Stomach smooth muscle (tissue), 2 donors: Measurements from ENCODE around the gene IL17RD.

Experiments
- H3K27ac ChIP-seq: one replicate; pipeline ENCODE4 v1.7.0; 2013; ENCODE audit warnings: mild to moderate bottlenecking, low read length, inconsistent platforms
- H3K27me3 ChIP-seq, 2 donors: one replicate each; pipeline ENCODE4 v1.7.0; 2013; ENCODE audit warnings: low read length in 2 of 2; ENCODE audit not compliant: insufficient read depth in 2 of 2, control insufficient read depth in 1 of 2
- H3K36me3 ChIP-seq, 2 donors: one replicate each; pipeline ENCODE4 v1.7.0; 2013; ENCODE audit warnings: low read length in 2 of 2; ENCODE audit not compliant: control insufficient read depth in 2 of 2, insufficient read depth in 2 of 2
- H3K4me1 ChIP-seq: one replicate; pipeline ENCODE4 v1.7.0; 2013; ENCODE audit warnings: low read length; ENCODE audit not compliant: control insufficient read depth, insufficient read depth
- H3K4me3 ChIP-seq, 2 donors: one replicate each; pipeline ENCODE4 v1.7.0; 2013; ENCODE audit warnings: low read length in 2 of 2
- H3K9ac ChIP-seq, 2 donors: one replicate each; pipeline ENCODE4 v1.7.0; 2013; ENCODE audit warnings: low read length in 2 of 2, mild to moderate bottlenecking in 1 of 2
- H3K9me3 ChIP-seq, 2 donors: one replicate each; pipeline ENCODE4 v1.7.0; 2013; ENCODE audit warnings: low read length in 2 of 2; ENCODE audit not compliant: control insufficient read depth in 2 of 2
- donor health status: healthy.
- donor health status: Pancreatic carcinoma.

Gene IL17RD

DNA sequence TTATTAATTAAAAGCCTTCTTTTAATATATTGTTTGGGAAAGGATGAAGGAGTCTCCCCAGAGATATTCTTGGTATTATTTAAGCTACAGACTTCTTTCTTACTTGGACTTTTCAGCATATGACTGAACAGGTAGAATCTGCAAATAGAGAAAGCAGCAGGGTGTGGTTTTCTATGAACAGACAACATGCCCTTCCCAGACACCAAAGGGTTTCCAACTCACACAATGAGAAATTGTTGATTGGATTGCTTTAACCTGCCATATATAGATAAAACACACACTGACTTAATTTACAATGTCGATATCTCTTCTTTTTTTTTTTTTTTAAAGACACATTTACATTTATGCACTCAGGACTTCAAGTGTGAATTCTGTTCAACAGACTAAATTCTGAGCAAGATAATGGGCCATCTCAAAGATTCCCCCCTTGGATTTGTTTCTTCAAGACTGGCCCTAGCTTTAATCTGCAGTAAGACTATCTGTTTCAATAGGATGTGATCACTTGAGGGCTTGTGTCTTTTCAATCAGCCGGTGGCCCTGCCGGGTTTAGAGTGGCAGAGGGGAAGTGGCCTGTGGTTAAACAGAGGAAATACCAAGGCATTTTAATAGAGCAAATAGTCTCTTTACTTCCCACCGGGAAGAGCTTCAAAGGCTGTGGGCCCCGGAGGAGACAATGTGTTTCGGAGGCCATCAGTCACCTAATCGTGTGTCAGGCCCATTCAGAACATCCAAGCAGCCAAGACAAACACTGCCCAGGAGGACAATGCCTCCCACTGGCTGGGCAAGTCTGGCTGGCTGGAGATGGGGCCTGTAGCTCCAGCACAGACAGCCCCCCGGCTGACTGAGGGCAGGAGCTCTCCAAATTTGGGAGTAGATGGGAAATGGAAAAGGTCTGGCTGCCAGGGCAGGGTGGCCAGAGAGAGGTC is 6.1 kb downstream of the IL17RD start:
- Histone ChIP-seq H3K9me3 (no peaks in the 10 kb centered on the region), H3K27me3 (no peaks in the 10 kb centered on the region), H3K9ac (no peak overlapping the region), H3K36me3 (no peaks in the 10 kb centered on the region), H3K4me3 (no peak overlapping the region), H3K27ac (no peak overlapping the region), H3K4me1 (peaks cover 36% of the 10 kb centered on the region)

DNA sequence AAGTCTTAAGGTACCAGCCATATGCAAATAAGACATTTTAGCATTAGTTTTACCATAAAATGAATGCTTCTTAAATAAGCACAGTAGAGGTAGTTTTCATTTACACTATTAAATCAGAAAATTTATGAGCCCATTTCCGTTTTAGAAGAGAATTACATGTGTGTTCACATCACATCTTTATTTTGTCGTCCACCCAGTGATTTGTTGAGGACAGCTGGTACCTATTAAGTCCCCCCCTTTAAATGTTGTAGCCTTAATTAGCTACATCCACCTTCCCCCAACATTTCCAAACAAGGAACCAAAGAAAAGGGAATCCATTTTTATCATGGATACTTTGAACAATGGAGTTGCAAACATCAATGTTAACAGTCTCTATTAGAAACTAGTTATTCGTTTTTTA is 6.8 kb downstream of the IL17RD start:
- no peak overlapping the region for H3K4me3 ChIP-seq
- H3K9me3 ChIP-seq = no peaks in the 10 kb centered on the region
- H3K27ac ChIP-seq = no peak overlapping the region
- H3K4me1 ChIP-seq = peaks cover 32% of the 10 kb centered on the region
- no peaks in the 10 kb centered on the region for H3K27me3 ChIP-seq
- no peak overlapping the region for H3K9ac ChIP-seq
- H3K36me3 ChIP-seq = no peaks in the 10 kb centered on the region

DNA sequence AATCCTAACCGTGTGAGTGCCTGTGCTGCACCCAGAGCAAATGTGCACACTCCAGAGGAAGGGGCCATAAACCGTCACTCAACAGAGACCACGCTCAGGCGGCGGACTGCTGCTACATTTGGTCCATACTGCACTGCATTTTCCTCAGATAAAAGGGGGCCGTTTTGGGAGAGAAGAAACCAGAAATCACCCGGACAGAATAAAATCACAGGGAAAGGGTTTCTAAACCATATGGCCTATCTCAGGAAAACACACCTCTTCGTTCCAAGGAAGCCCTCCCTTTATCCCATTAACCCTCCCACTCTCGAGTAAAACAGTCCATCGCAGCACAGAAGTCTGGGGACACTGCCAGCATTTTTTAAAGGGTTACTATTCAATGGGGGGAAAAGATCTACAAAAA is 7.6 kb downstream of the IL17RD start:
- Histone ChIP-seq H3K4me1 (peaks cover 25% of the 10 kb centered on the region), H3K27ac (no peak overlapping the region)

DNA sequence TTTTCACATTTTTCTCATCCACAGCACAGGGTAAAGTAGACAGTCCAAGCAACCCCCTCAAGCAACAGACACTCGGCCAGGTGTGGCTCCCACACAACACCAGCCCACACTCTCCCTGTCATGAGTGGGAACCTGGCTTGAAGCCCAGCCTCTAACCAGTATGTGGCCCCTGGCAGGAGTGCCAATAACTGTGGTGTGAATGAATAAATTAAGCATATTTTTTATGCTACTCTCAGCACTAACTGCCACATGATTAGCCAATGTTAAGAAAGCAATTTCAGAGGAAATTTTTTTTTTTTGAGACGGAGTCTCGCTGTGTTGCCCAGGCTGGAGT is 9.9 kb downstream of the IL17RD start:
- H3K9me3 ChIP-seq = no peaks in the 10 kb centered on the region
- H3K36me3 ChIP-seq = no peaks in the 10 kb centered on the region
- no peak overlapping the region for H3K4me3 ChIP-seq
- H3K9ac ChIP-seq = no peak overlapping the region
- no peak overlapping the region for H3K27ac ChIP-seq
- no peaks in the 10 kb centered on the region for H3K27me3 ChIP-seq
- H3K4me1 ChIP-seq = peaks cover 20% of the 10 kb centered on the region

More for the DNA sequence above, 7.6 kb downstream of the IL17RD start:
- H3K9ac ChIP-seq = no peak overlapping the region
- no peaks in the 10 kb centered on the region for H3K36me3 ChIP-seq
- H3K27me3 ChIP-seq = no peaks in the 10 kb centered on the region
- no peaks in the 10 kb centered on the region for H3K9me3 ChIP-seq
- H3K4me3 ChIP-seq = peak overlapping the region in 1 of 2 donors; percentile 8

- no peak overlapping the region for H3K27ac ChIP-seq
- no peak overlapping the region for H3K4me3 ChIP-seq
- no peaks in the 10 kb centered on the region for H3K27me3 ChIP-seq
- peaks cover 18% of the 10 kb centered on the region for H3K4me1 ChIP-seq
- no peaks in the 10 kb centered on the region for H3K36me3 ChIP-seq
- no peak overlapping the region for H3K9ac ChIP-seq
- H3K9me3 ChIP-seq = no peaks in the 10 kb centered on the region
Measured at GRCh38 chr3:57154470-57155309, 10.5 kb downstream of the IL17RD start.

- Histone ChIP-seq H3K27ac (peak overlapping the region; percentile 55), H3K27me3 (no peaks in the 10 kb centered on the region), H3K9me3 (no peaks in the 10 kb centered on the region), H3K36me3 (no peaks in the 10 kb centered on the region), H3K4me3 (peak overlapping the region in 1 of 2 donors; percentile 52), H3K9ac (peak overlapping the region in 1 of 2 donors; percentile 7), H3K4me1 (peaks cover 16% of the 10 kb centered on the region)
Measured at GRCh38 chr3:57152151-57153143, 12.7 kb downstream of the IL17RD start.

DNA sequence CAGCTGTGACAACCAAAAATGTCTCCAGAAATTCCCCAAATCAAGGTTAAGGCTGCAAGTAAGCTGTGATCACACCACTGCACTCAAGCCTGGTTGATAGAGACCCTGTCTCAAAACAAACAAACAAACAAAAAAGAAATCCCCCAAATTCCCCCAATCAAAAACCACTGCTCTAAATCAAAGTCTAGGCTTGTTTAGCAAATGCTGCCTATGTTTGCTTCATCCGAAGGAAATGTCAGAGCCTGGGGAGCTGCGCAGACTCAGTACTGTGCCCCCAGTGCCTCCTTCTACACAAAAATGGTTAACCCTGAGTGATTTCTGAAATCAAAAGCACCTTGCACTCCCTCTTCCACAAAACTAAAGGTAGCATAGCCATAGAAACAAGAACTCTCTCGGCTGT is 13.4 kb downstream of the IL17RD start:
- Histone ChIP-seq H3K36me3 (no peaks in the 10 kb centered on the region), H3K27me3 (no peaks in the 10 kb centered on the region), H3K27ac (peak overlapping the region; percentile 55), H3K4me1 (peaks cover 12% of the 10 kb centered on the region), H3K4me3 (peak overlapping the region in 1 of 2 donors; percentile 52), H3K9me3 (no peaks in the 10 kb centered on the region), H3K9ac (no peak overlapping the region)

DNA sequence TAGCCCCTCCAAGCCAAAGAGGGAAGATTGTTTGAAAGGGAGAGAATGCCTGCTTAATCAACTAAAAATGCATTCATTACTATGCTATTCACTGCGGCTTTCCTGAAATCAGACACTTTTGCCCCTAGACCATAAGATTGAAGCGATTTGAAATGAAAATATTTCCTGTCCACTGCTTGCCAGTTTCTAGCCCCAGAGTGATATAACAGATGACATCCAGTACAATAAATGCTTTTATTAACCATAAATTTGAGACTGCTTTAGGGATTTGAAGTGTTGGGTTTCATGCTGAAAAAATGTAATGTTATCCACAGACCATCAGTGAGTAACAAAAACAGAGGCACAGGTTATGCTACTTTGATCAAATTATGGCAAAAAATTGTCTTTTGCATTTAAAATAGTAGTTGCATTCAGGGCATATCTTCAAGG is 14.1 kb downstream of the IL17RD start:
- H3K9ac ChIP-seq = no peak overlapping the region
- H3K9me3 ChIP-seq = no peaks in the 10 kb centered on the region
- peaks cover 12% of the 10 kb centered on the region for H3K4me1 ChIP-seq
- H3K4me3 ChIP-seq = no peak overlapping the region
- H3K27me3 ChIP-seq = no peaks in the 10 kb centered on the region
- no peak overlapping the region for H3K27ac ChIP-seq
- no peaks in the 10 kb centered on the region for H3K36me3 ChIP-seq

DNA sequence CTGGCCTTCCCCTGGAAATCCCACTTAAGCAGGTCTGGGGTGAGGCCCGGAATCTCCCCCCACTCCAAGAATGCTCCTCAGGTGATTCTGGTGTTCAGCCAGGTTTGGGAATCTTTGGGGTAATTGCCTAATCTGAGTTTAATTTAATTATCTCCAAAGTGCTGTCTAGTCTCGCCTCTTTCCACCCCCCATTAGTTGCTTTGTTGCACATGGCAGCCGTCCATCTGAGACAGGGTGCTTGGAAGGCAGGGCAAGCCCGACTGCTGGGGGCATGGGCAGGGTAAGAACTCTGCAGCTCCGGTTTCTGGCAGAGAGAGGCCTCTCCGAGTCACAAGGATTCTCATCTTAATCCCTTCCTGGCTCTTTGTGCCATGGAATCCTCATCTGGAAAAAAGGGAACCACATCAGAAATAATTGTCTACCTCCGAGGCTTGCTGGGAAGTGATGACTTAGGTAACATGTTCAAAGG is 15.0 kb downstream of the IL17RD start:
- Histone ChIP-seq H3K9ac (no peak overlapping the region), H3K27ac (no peak overlapping the region), H3K9me3 (no peaks in the 10 kb centered on the region), H3K4me3 (no peak overlapping the region), H3K27me3 (no peaks in the 10 kb centered on the region), H3K36me3 (no peaks in the 10 kb centered on the region), H3K4me1 (peaks cover 11% of the 10 kb centered on the region)

DNA sequence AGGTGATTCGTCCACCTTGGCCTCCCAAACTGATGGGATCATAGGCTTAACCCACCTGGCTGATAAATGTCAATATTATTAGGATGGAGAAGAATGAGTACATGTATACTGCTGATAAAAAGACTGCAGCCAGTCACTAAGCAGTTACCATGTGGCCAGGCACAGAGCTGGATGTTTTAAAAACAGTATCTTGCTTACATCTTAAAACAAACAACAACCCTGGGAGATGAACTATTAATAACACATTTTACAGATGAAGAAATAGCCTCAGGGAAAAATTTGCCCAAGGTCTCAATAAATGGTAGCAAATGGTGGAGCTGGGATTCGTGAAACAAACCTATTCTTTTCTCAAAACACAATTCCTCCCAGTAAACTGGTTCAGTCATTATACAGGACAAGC is 18.1 kb downstream of the IL17RD start:
- no peaks in the 10 kb centered on the region for H3K27me3 ChIP-seq
- H3K9ac ChIP-seq = no peak overlapping the region
- peaks cover 10% of the 10 kb centered on the region for H3K4me1 ChIP-seq

More for the DNA sequence above, 18.1 kb downstream of the IL17RD start:
- H3K4me3 ChIP-seq = no peak overlapping the region
- no peak overlapping the region for H3K27ac ChIP-seq
- no peaks in the 10 kb centered on the region for H3K9me3 ChIP-seq
- H3K36me3 ChIP-seq = no peaks in the 10 kb centered on the region
